ENCODE data around the gene SLC25A29. TPM values are rescaled to one million over a fixed set of nuclear protein-coding genes. Genes with fewer than 3 reads are reported as not detected.

Gene SLC25A29
- total and polyA plus RNA-seq, 8 donors, result 10.6 to 85.2 (median 22.5) TPM

DNA sequence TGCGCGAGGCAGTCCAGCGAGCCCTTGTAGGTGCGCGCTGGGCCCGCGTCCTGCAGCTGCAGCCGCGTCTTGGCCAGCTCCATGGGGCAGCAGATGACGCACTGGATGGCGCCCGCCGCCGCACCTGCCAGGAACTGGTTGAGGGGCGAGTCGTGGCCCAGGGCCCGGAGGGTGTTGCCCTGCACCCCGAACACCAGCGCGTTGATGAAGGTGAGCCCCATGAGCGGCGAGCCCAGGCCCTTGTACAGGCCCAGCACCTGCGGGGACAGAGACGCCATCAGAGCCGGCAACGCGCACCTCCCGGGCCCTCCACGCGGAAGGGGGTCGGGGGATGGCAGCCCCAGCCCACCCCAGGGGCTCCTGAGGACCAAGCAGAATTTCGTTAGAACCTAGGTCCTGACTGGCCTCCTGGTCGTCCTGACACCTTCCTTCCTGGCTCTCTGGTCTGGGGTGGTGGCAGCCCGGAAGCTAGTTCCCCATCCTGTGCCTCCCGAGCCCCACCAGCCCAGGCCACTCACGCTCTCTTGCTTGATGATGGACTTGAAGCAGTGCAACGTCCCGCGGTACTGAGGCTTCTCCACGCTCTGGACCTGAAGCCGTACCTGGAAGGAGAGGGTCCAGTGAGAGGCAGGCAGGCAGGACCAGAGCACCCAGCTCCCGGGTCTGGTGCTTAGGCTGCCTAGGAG is 13.3 kb downstream of the SLC25A29 start:
- Histone ChIP-seq H3K27ac (no peak overlapping the region), H3K27me3 (no peaks in the 10 kb centered on the region), H3K36me3 (peaks cover 0 to 7% (median 0%) of the 10 kb centered on the region in 3 donors), H3K4me1 (peaks cover 0 to 10% (median 9%) of the 10 kb centered on the region in 3 donors), H3K9me3 (no peaks in the 10 kb centered on the region), H3K4me3 (no peak overlapping the region)
- TF ChIP-seq, protein P1, sequence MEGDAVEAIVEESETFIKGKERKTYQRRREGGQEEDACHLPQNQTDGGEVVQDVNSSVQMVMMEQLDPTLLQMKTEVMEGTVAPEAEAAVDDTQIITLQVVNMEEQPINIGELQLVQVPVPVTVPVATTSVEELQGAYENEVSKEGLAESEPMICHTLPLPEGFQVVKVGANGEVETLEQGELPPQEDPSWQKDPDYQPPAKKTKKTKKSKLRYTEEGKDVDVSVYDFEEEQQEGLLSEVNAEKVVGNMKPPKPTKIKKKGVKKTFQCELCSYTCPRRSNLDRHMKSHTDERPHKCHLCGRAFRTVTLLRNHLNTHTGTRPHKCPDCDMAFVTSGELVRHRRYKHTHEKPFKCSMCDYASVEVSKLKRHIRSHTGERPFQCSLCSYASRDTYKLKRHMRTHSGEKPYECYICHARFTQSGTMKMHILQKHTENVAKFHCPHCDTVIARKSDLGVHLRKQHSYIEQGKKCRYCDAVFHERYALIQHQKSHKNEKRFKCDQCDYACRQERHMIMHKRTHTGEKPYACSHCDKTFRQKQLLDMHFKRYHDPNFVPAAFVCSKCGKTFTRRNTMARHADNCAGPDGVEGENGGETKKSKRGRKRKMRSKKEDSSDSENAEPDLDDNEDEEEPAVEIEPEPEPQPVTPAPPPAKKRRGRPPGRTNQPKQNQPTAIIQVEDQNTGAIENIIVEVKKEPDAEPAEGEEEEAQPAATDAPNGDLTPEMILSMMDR (IDR thresholded peaks at IDR 0.05), result no peak
- ATAC-seq, result no peak
- WGBS, 2 donors, result 93 to 95% methylated on average over 42 of the region's 42 CpGs
- FAIRE-seq, result no peak
- peak in 1 of 6 donors; percentile 55 for DNase-seq
- intact Hi-C loops (cut with DNase I), result no loop called here

DNA sequence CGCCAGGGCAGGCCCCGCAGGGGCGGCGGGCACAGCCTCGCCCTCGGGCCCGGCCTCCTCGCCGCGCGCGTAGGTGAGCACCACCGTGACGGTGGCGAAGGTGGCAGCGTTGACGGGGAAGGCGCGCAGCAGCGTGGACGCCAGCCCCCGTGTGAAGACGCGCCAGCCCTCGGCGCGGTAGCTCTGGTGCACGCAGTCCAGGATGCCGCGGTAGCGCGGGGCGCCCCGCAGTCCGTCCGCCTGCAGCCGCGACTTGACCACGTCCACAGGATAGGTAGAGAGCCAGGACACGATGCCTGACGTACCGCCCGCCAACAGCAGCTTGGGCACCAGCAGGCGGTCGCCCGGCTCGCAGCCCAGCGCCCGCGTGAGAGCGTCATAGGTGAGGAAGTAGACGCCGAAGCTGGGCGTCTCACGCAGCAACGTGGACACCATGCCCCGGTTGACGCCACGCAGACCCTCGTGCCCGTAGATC is 13.9 kb downstream of the SLC25A29 start:
- Histone ChIP-seq H3K9me3 (no peaks in the 10 kb centered on the region), H3K27me3 (no peaks in the 10 kb centered on the region), H3K4me1 (peaks cover 0 to 5% (median 4%) of the 10 kb centered on the region in 3 donors), H3K27ac (no peak overlapping the region), H3K4me3 (no peak overlapping the region), H3K36me3 (peaks cover 0 to 7% (median 0%) of the 10 kb centered on the region in 3 donors)
- WGBS, 2 donors, result 95 to 98% methylated on average over 61 of the region's 61 CpGs
- TF ChIP-seq, protein P1 (IDR thresholded peaks at IDR 0.05), result no peak
- DNase-seq, result peak in 1 of 6 donors; percentile 79
- intact Hi-C loops (cut with DNase I), result no loop called here
- no peak for ATAC-seq
- no peak for FAIRE-seq

- no peak overlapping the region for H3K4me3 ChIP-seq
- ATAC-seq (no peak), DNase-seq (peak in 1 of 6 donors; percentile 54), FAIRE-seq (no peak)
- H3K4me1 ChIP-seq, result no peaks in the 10 kb centered on the region
- H3K27me3 ChIP-seq, result no peaks in the 10 kb centered on the region
- intact Hi-C loops (cut with DNase I), result no loop called here
- H3K9me3 ChIP-seq, result no peaks in the 10 kb centered on the region
- H3K36me3 ChIP-seq, result peaks cover 0 to 7% (median 0%) of the 10 kb centered on the region in 3 donors
- TF ChIP-seq, protein P1 (IDR thresholded peaks at IDR 0.05), result no peak
- H3K27ac ChIP-seq, result no peak overlapping the region
- 86 to 90% methylated on average over 13 of the region's 13 CpGs for WGBS, 2 donors
These were observed 14.8 kb downstream of the SLC25A29 start for GRCh38 chr14:100291305-100292075.

DNA sequence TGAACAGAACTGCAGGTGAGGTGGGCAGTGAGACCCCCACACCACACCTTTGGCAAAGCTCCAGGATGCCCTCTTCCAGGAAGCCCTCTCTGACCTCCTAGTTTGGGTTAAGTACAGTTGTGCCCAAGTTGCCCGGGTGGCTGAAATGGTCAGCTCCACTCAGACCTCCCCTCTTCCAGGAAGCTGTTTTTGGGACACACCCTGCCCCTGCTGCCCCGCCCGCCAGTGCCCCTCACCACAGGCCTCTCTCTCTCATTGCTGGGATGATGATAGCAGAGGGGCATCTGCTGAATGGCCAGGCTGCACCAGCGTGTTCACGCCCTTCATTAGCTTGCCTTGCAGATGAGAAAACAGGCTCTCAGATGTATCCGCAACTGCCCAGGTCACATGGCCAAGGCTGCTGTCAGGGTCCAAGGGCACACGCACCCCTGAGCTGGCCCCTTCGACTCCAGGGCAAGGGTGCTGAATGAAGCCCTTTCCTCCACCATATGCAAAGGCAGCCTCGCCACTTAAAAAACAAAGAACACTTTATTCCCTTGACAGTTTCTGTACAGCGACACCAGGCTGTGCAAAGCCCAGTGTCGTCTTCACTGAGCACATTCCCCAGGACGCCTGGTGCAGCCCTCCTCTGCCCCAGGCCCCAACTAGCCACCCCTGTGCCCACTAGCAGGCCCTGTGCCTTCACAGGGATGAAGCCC is 15.5 kb downstream of the SLC25A29 start:
- 84 to 85% methylated on average over 12 of the region's 12 CpGs for WGBS, 2 donors
- Histone ChIP-seq H3K4me1 (no peaks in the 10 kb centered on the region), H3K9me3 (no peaks in the 10 kb centered on the region), H3K27ac (no peak overlapping the region), H3K27me3 (no peaks in the 10 kb centered on the region), H3K36me3 (peaks cover 0 to 7% (median 0%) of the 10 kb centered on the region in 3 donors), H3K4me3 (no peak overlapping the region)
- TF ChIP-seq, protein P1 (IDR thresholded peaks at IDR 0.05), result no peak
- intact Hi-C loops (cut with DNase I), result no loop called here
- no peak for FAIRE-seq
- ATAC-seq, result no peak
- peak in 2 of 6 donors; percentile 40 to 49 for DNase-seq
